G401 (cell line): ENCODE results near the gene SLCO4A1. TPM values are rescaled to one million over a fixed set of nuclear protein-coding genes. Genes with fewer than 3 reads are reported as not detected.

ENCODE experiments used
- DNase-seq: peaks from one replicate; pipeline ENCODE4 v3.0.0-alpha.2; 2015; ENCODE audit warnings: low spot score
- in situ Hi-C: cut with HindIII; loops from 2 replicates; pipeline ENCODE4 v1.10.0; 2016; ENCODE audit warnings: low sequenced_read_pairs, mixed read lengths
- total RNA-seq: library from RNA; depleted of rRNA; stranded (reverse); fragments of >200 nt; shearing (Covaris generic); gene quantifications from 2 replicates; pipeline ENCODE4 v1.2.3, GENCODE V29; 2014

Gene SLCO4A1
- total RNA-seq, 1 experiment from 2014 or later, result 9.2 TPM

GRCh38 chr20:62647521-62648317, 5.4 kb downstream of the SLCO4A1 start:
- no peak for DNase-seq
- in situ Hi-C loops, result no loop called here

DNA sequence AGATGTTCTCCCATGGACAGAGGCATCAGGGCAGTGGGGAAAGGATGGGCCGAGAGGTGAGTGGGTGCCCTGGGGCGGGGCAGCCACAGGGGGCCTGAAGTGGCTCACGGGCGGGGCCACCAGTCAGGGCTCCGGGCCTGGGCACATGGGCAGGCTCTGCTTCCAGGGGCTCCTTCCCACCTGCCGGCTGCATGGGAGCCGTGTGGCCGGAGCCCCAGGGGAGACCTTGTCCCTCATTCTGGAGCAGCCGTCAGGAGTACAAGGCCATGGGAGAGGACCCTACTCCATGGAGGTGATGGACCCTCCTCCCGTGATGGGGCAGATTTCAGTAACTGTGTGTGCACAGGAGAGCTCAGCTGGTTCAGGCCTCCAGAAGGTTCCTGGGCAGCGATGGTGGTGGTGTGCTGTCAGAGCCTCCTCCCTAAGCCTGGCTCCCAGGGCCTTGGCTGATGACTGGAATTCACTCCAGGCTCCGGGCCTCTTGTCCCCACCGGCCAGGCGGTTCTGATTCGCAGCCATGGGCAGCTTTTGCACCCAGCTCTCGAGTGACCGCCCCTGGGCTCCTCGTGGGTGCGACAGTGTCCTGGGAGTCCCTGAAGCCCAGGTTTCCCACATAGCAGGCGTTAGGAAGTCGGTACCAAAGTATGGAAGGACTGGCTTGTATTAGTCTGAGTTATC, 6.2 kb downstream of the SLCO4A1 start:
- DNase-seq, result no peak
- in situ Hi-C loops, result no loop called here

- DNase-seq, result no peak
- in situ Hi-C loops, result no loop called here
Observed at GRCh38 chr20:62649140-62649539, 6.8 kb downstream of the SLCO4A1 start.

DNA sequence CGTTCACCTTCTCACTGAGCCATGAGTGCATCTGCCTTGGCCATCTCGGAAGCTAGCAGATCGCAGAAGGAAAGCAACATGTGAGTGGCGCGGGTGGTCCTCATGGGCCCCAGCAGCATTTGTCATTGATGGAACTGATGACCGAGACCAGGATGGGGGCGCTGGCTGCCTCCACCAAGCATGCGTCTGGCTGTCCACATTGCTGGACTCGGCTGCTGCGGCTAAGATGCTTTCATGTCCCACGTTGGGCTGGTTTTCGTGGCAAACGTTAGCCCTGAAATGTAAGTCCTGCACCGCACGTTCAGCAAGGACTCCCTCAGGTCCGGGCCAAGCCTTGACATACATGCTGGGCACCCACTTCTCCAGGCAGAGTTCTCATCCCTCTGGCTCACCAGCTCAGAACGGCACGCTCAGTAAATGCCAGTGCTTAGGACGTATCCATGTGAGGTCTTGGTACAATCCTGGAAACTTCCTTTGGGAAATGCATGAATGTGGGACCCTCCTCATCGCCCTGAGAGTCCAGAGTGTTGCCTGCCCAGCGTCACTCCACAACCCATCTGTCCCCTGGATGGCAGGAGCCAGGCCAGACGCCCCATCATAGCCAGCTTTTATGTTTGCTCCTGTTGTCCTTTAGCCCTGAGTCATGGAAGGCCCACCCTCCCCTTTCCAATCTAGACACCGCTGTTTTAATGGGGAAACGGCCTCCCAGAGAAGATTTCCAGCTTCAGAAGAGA, 8.4 kb downstream of the SLCO4A1 start:
- in situ Hi-C loops, result no loop called here

GRCh38 chr20:62651285-62652021, 9.2 kb downstream of the SLCO4A1 start:
- DNase-seq, result no peak
- in situ Hi-C loops, result no loop called here

More for the DNA sequence above, 8.4 kb downstream of the SLCO4A1 start:
- no peak for DNase-seq

DNA sequence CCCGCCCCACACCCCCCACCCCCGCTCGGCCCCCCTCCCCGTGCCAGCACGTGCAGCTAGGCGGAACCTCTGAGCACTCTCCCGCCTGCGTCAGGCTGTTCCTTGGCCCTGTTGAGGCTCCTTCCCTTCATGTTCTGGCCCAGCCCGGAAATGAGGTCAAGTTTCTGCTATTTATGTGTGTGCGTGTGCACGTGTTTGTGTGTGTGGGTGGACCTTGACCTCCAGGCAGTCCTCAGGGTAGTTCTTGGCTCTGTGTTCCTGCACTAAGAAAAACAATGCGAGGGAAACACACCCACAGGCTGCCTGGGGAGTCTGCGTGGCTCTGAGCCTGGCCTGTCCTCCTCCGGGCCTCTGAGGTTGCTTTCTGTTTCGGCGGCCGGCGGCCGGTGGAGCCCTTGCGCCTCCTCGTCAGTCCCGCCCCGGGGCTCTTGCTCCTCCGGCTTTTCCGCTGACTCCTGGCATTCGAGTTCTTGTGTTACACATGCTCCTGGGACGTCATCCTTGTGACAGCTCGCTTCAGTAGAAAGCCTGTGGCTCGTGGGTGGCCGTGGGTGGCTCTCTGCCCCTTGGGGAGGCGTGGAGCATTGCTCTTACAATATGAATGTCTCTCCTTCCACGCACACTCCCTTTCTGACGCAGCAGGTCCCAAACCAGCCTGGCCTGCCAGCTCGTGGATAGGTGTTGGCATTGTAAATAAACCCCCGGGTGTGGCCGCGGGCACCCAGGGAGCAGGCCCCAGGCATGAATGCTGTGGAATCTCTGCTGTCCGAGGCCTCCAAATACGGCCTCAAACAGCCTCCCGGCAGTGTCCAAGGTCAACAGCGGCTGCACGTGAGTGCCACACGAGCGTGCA, 10.0 kb downstream of the SLCO4A1 start:
- peak; percentile 53 for DNase-seq
- in situ Hi-C loops, result no loop called here

DNA sequence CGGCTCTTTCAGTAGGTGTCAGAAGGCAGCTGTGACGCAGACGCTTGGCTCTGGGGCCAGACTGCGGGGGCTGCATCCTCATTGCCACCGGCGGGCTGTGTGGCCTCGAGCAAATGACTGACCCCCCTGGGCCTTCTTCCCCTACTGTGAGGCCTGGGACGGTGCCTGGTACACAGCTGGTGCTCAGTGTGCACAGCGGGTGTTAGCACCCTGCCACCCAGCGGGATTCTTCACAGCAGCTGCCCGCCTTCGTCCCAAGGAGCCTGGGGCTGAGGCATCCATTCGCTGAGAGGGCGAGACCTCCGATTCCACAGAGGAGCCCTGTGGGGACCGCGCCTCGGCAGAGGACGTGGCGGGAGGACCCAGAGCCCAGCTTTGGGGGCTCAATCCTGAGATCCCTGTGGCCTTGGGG, 10.6 kb downstream of the SLCO4A1 start:
- in situ Hi-C loops, result no loop called here
- DNase-seq, result no peak

DNA sequence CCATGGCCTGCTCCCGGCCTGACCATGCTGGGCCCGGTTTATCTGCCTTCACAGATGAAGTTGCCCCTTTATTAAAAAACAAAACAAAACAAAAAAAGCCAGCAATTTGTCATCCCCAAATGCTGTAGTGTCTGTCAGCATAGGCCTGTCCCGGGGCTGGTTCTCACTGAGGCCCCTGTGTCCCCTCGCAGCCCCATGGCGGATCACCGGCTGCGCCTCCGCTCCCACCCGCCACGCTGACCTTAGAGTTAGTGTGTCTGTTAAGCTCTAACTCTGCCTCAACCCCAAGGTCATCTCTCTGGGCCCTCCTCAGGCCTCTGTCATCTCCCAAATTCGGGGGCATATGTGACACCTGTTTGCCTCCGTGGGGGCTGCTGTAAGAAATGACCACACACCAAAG, 11.1 kb downstream of the SLCO4A1 start:
- no peak for DNase-seq
- in situ Hi-C loops, result no loop called here

- DNase-seq, result no peak
- in situ Hi-C loops, result no loop called here
Observed at GRCh38 chr20:62653951-62654685, 11.8 kb downstream of the SLCO4A1 start.

- in situ Hi-C loops, result no loop called here
- DNase-seq, result no peak
Observed at GRCh38 chr20:62655282-62656196, 13.2 kb downstream of the SLCO4A1 start.

DNA sequence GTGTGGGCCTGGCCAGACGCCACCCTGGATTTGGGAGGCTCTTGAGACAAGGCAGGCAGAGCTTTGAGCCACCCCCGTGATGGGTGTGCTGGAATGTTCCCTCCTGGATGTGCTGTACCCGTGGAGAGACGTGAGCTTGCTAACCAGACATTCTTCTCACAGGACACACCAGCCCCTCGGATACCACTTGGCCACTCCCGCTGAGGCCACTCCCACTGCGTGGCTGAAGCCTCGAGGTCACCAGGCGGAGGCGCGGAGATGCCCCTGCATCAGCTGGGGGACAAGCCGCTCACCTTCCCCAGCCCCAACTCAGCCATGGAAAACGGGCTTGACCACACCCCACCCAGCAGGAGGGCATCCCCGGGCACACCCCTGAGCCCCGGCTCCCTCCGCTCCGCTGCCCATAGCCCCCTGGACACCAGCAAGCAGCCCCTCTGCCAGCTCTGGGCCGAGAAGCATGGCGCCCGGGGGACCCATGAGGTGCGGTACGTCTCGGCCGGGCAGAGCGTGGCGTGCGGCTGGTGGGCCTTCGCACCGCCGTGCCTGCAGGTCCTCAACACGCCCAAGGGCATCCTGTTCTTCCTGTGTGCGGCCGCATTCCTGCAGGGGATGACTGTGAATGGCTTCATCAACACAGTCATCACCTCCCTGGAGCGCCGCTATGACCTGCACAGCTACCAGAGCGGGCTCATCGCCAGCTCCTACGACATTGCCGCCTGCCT, 14.1 kb downstream of the SLCO4A1 start:
- in situ Hi-C loops, result no loop called here
- DNase-seq, result no peak

DNA sequence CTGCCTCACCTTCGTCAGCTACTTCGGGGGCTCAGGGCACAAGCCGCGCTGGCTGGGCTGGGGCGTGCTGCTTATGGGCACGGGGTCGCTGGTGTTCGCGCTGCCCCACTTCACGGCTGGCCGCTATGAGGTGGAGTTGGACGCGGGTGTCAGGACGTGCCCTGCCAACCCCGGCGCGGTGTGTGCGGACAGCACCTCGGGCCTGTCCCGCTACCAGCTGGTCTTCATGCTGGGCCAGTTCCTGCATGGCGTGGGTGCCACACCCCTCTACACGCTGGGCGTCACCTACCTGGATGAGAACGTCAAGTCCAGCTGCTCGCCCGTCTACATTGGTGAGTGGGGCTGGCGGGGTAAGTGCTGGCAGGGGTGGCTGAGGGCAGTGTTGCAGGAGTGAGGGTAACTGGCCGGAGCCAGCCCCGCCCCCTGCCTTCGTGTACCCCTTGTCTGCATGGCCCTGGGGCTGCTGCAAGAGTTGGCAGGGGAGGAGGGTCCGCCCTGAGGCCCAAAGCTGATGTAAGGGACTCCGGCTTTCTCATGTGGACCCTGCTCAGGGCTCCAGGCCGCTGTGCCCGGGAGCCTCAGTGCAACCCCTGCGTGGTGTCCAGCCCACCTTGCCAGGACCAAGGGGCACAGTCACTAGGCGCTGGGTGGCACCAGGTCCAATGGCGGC, 14.8 kb downstream of the SLCO4A1 start:
- in situ Hi-C loops, result no loop called here
- no peak for DNase-seq

DNA sequence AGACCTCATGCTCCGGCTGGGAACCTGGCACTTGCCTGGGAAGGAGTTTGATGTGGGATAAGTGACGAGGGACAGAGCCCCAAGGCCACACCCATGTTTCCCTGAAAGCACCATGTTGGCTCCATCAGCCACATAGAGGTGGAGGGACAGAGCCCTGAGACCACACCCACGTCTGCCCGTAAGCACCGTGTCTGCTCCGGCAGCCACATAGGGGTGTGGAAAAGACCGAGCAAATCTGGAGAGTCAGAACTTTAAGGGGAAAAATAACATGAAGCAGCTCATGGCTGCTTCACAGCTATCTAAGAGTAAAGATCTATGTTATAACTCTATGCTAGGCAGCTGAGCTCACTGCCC, 15.3 kb downstream of the SLCO4A1 start:
- in situ Hi-C loops, result no loop called here
- DNase-seq, result no peak

- in situ Hi-C loops, result no loop called here
- no peak for DNase-seq
Observed at GRCh38 chr20:62657956-62658355, 15.7 kb downstream of the SLCO4A1 start.

DNA sequence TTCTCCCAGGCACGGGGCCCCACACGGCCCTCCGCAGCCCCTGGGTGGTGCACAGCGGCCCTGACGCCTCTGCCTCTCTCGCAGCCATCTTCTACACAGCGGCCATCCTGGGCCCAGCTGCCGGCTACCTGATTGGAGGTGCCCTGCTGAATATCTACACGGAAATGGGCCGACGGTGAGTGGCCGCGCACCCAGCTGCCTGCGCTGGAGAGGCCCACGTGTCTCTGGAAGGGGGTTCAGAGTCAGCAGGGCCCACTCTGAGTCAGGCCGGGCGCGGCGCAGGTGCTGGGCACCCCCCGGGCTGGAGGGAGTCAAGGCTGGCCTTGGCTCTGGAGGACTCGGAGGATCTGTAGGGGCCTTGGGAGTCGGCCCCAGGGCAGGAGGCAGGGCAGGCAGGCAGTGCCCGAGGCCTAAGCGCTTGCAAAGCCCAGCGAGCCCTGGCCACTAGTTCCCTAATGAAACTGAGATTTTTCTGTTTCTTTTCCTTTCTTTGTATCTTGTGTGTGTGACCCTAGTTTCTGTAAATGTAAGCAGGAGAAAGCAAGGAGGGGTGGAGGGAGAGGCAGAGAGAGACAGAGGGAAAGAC, 16.4 kb downstream of the SLCO4A1 start:
- DNase-seq, result no peak
- in situ Hi-C loops, result no loop called here
